HepG2 (cell line): ENCODE measurements around the gene MNAT1. TPM values are rescaled to one million over a fixed set of nuclear protein-coding genes. Genes with fewer than 3 reads are reported as not detected.

Source experiments
- ASH2L ChIP-seq: fragments of 300-600, 200-600 bp; sonication (generic); IDR thresholded peaks from 2 replicates; pipeline ENCODE4 v1.7.0; 2017; ENCODE audit warnings: low read depth, mild to moderate bottlenecking, moderate library complexity, mixed read lengths, low read length; ENCODE audit not compliant: insufficient read length
- HIC2 ChIP-seq: sonication (generic); formaldehyde crosslinking; IDR thresholded peaks from 2 replicates; pipeline ENCODE4 v1.9.0; 2022; ENCODE audit warnings: low read depth, missing genetic modification reagents
- HIVEP1 ChIP-seq: sonication (generic); formaldehyde crosslinking; IDR thresholded peaks from 2 replicates; pipeline ENCODE4 v1.4.0; 2020; ENCODE audit warnings: mild to moderate bottlenecking, missing genetic modification reagents
- HMGXB4 ChIP-seq, 2 experiments: sonication (generic) in 1 of 2; formaldehyde crosslinking in 1 of 2; IDR thresholded peaks; 2 replicates each; pipeline versions ENCODE4 v1.4.0 to v1.6.1; 2018 to 2020; ENCODE audit warnings: missing genetic modification reagents in 2 of 2, borderline replicate concordance in 1 of 2, low read depth in 1 of 2, mild to moderate bottlenecking in 1 of 2, missing biosample characterization in 1 of 2
- NFE2L1 ChIP-seq: sonication (generic); formaldehyde crosslinking; IDR thresholded peaks from 2 replicates; pipeline ENCODE4 v1.4.0; 2020; ENCODE audit warnings: missing genetic modification reagents, mild to moderate bottlenecking, borderline replicate concordance
- POLR2AphosphoS2 ChIP-seq: IDR thresholded peaks from 2 replicates; pipeline ENCODE4 v1.6.1; 2011; ENCODE audit warnings: low read depth, low read length, improper control_type of control experiment
- TCF12 ChIP-seq, 2 experiments: fragments of 450-650 bp in 1 of 2; sonication (generic) in 1 of 2; formaldehyde crosslinking in 1 of 2; IDR thresholded peaks; 2 replicates each; pipeline versions ENCODE4 v1.6.1 to v1.8.0; 2017 to 2022; ENCODE audit warnings: antibody characterized with exemption in 1 of 2, mild to moderate bottlenecking in 1 of 2, missing genetic modification reagents in 1 of 2, moderate library complexity in 1 of 2
- YEATS2 ChIP-seq: sonication (generic); formaldehyde crosslinking; IDR thresholded peaks from 2 replicates; pipeline ENCODE4 v1.4.0; 2020; ENCODE audit warnings: missing genetic modification reagents, borderline replicate concordance
- ZBTB38 ChIP-seq: sonication (generic); formaldehyde crosslinking; IDR thresholded peaks from 2 replicates; pipeline ENCODE4 v1.5.1; 2020; ENCODE audit warnings: mild to moderate bottlenecking, missing genetic modification reagents
- ZKSCAN1 ChIP-seq: fragments of 150-350 bp; IDR thresholded peaks from 2 replicates; pipeline ENCODE4 v1.6.1; 2014; ENCODE audit warnings: low read length
- ZNF138 ChIP-seq: sonication (generic); formaldehyde crosslinking; IDR thresholded peaks from 2 replicates; pipeline ENCODE4 v1.5.0; 2020; ENCODE audit warnings: mild to moderate bottlenecking, low read depth, missing genetic modification reagents
- ZNF160 ChIP-seq: sonication (generic); formaldehyde crosslinking; IDR thresholded peaks from 2 replicates; pipeline ENCODE4 v1.8.0; 2022; ENCODE audit warnings: mild to moderate bottlenecking, inconsistent platforms, missing genetic modification reagents
- ZNF329 ChIP-seq: sonication (generic); formaldehyde crosslinking; IDR thresholded peaks from 2 replicates; pipeline ENCODE4 v1.9.0; 2021; ENCODE audit warnings: low read depth, mild to moderate bottlenecking, missing genetic modification reagents
- ZNF44 ChIP-seq: sonication (generic); formaldehyde crosslinking; IDR thresholded peaks from 2 replicates; pipeline ENCODE4 v1.5.1; 2020; ENCODE audit warnings: mild to moderate bottlenecking, missing genetic modification reagents
- ZNF549 ChIP-seq: sonication (generic); formaldehyde crosslinking; IDR thresholded peaks from 2 replicates; pipeline ENCODE4 v1.5.0; 2020; ENCODE audit warnings: missing genetic modification reagents
- ZNF724P ChIP-seq: sonication (generic); formaldehyde crosslinking; IDR thresholded peaks from 2 replicates; pipeline ENCODE4 v1.8.0; 2022; ENCODE audit warnings: missing genetic modification reagents, borderline replicate concordance
- ZNF891 ChIP-seq: sonication (generic); formaldehyde crosslinking; IDR thresholded peaks from 2 replicates; pipeline ENCODE4 v1.5.0; 2020; ENCODE audit warnings: mild to moderate bottlenecking, missing genetic modification reagents
- polyA plus RNA-seq, 8 experiments: library from polyadenylated mRNA; depleted of rRNA in 3 of 8; stranded (reverse) in 7 of 8; unstranded in 1 of 8; fragments of >200 nt; fragmentation: Illumina TruSeq in 4 of 8; extraction: Trizol in 4 of 8; gene quantifications; 2 replicates each; pipeline versions ENCODE4 v1.2.1 to v1.2.3, GENCODE V29; 2011 to 2016; ENCODE audit warnings: low read depth in 4 of 8, missing spikeins in 1 of 8, mixed read lengths in 1 of 8; ENCODE audit not compliant: insufficient read depth in 1 of 8
- total RNA-seq, 5 experiments: library from RNA; depleted of rRNA; stranded (reverse); fragments of >200 nt; fragmentation: Illumina TruSeq; extraction: Trizol; gene quantifications; 2 replicates each; pipeline ENCODE4 v1.2.3, GENCODE V29; 2016; ENCODE audit warnings: low read depth in 1 of 5
- TF ChIP-seq, protein P1 (sequence below): sonication (generic); formaldehyde crosslinking; IDR thresholded peaks from 2 replicates; pipeline ENCODE4 v1.4.0; 2020; ENCODE audit warnings: missing genetic modification reagents, borderline replicate concordance
- TF ChIP-seq, protein P2 (sequence below): sonication (generic); formaldehyde crosslinking; IDR thresholded peaks from 2 replicates; pipeline ENCODE4 v1.5.0; 2020; ENCODE audit warnings: missing genetic modification reagents, mild to moderate bottlenecking, borderline replicate concordance

MNAT1 gene
- total and polyA plus RNA-seq, 2 of the 13 experiments (the other 11 are each of a cell fraction or from before 2014, with no cell fraction given) = 49.2 to 94.8 TPM

DNA sequence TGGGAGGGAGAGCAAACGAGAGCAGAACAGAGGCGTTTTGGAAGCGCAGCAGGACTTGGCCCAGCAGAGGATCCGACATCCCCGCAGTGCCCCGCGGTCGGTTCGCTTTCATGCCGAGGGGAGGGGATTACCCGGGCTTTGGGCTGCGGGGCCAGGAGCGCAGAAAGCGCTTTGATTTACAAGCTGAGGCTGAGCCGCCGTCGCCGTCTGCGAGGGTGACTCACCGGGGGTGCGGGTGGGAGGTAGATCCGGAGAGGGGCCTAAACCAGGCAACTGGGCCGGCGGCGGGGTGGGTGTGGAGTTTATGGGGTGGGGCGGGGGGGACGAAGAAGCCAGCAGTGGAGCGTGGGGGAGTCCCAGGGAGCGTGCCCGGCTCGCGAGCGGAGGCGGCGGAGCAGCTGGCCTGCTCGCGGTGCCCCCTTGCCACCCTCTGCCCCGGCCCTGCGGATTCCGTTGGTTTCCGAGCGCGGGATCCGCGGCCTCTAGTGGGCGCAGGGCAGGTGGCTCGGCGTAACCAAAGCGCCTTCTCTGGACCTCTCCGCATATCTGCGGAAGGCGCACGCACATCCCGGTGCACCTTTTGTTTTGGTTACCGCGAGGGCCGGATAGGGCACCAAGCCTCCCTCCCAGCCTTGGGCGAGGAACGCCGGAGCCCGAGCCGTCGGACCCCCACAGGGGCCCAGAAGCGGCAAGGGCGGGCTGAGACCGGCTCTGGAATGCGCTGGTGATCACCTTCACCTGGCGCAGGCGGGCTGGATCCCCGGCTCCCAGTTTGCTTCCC lies 13.0 kb upstream of the MNAT1 start (continued):
- TF ChIP-seq, protein P1, sequence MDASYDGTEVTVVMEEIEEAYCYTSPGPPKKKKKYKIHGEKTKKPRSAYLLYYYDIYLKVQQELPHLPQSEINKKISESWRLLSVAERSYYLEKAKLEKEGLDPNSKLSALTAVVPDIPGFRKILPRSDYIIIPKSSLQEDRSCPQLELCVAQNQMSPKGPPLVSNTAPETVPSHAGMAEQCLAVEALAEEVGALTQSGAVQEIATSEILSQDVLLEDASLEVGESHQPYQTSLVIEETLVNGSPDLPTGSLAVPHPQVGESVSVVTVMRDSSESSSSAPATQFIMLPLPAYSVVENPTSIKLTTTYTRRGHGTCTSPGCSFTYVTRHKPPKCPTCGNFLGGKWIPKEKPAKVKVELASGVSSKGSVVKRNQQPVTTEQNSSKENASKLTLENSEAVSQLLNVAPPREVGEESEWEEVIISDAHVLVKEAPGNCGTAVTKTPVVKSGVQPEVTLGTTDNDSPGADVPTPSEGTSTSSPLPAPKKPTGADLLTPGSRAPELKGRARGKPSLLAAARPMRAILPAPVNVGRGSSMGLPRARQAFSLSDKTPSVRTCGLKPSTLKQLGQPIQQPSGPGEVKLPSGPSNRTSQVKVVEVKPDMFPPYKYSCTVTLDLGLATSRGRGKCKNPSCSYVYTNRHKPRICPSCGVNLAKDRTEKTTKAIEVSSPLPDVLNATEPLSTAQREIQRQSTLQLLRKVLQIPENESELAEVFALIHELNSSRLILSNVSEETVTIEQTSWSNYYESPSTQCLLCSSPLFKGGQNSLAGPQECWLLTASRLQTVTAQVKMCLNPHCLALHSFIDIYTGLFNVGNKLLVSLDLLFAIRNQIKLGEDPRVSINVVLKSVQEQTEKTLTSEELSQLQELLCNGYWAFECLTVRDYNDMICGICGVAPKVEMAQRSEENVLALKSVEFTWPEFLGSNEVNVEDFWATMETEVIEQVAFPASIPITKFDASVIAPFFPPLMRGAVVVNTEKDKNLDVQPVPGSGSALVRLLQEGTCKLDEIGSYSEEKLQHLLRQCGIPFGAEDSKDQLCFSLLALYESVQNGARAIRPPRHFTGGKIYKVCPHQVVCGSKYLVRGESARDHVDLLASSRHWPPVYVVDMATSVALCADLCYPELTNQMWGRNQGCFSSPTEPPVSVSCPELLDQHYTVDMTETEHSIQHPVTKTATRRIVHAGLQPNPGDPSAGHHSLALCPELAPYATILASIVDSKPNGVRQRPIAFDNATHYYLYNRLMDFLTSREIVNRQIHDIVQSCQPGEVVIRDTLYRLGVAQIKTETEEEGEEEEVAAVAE (CRISPR knock-in tag) = no peak
- TF ChIP-seq TCF12 (IDR thresholded peaks at IDR 0.05) = no peak
- TF ChIP-seq TCF12 (CRISPR knock-in tag; IDR thresholded peaks at IDR 0.05) = 0 out of 2 replicates have a peak, but pooled peaks have one; percentile 56
- no peak; the same call in none of the 2 replicates for TF ChIP-seq ZNF891 (CRISPR knock-in tag)
- TF ChIP-seq ZNF329 (CRISPR knock-in tag) = no peak
- TF ChIP-seq POLR2AphosphoS2 = no peak
- TF ChIP-seq ZNF44 (CRISPR knock-in tag) = no peak
- no peak for TF ChIP-seq HIVEP1 (CRISPR knock-in tag)
- peak; percentile 26; the same call in 1 of the 2 replicates for TF ChIP-seq ZNF160 (CRISPR knock-in tag)
- TF ChIP-seq, protein P2, sequence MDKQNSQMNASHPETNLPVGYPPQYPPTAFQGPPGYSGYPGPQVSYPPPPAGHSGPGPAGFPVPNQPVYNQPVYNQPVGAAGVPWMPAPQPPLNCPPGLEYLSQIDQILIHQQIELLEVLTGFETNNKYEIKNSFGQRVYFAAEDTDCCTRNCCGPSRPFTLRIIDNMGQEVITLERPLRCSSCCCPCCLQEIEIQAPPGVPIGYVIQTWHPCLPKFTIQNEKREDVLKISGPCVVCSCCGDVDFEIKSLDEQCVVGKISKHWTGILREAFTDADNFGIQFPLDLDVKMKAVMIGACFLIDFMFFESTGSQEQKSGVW (CRISPR knock-in tag) = no peak
- 0 out of 2 replicates have a peak, but pooled peaks have one; percentile 38 for TF ChIP-seq ZBTB38 (CRISPR knock-in tag)
- TF ChIP-seq HIC2 = peak; percentile 96
- TF ChIP-seq ASH2L = no peak
- no peak for TF ChIP-seq ZNF724P
- no peak for TF ChIP-seq ZNF549 (CRISPR knock-in tag)
- no peak for TF ChIP-seq NFE2L1 (CRISPR knock-in tag)
- TF ChIP-seq ZKSCAN1 = no peak
- peak; percentile 75 to 87 for TF ChIP-seq HMGXB4 (CRISPR knock-in tag; IDR thresholded peaks at IDR 0.05; ENCODE audit: borderline replicate concordance in 1 of 2, low read depth in 1 of 2)
- TF ChIP-seq YEATS2 (CRISPR knock-in tag) = no peak
- TF ChIP-seq ZNF138 (CRISPR knock-in tag) = no peak
